HG02642 (cell line): ENCODE measurements around the gene UGT1A10.
"Not testable (repeated sequence)": the region's sequence is repeated elsewhere in the genome, so short reads cannot be mapped to it uniquely, and the experiment has no call there.

Source experiments
- ATAC-seq: cut with Tn5 transposase; IDR thresholded peaks from one replicate; pipeline ENCODE4 v1.9.1; 2021; ENCODE audit warnings: mild to moderate bottlenecking; ENCODE audit not compliant: unreplicated experiment, poor library complexity

The UGT1A10 gene

DNA sequence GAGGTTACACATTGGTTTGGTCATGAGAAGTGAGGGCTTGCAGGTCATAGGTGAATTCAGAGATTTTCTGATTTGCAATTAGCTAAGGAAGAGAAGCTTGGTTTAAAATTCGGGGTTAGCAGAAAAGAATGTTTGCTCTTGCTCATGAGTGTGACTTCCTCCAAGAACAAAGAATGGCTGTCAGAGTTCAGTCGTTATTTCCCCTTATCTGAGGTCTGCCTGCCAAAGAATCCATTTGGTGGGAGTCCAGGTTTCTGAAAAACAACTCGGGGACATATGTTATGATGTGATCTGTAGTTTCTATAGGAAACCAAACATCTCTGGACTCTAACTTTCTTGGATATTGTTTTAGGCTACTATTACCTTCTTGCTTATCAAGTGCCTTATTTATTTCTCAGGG is 53.3 kb downstream of the UGT1A10 start:
- no peak for ATAC-seq

DNA sequence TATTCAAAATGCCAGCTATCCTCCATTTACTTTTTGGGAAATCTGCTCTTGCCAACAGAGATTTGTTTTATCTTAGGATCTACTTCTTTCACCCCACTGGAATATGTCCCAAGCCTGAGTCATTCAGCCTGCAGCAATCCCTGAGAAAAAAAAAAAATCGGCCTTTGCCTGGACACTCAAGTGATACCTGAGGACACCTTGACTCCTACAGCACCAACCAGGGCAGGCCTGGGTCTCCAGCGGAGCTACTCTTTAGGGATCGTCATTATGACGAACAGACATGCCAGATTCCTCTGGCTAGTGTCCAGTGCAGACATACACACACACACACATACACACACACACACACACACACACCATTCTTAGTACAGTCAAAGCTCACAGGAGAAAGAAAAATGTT is 54.2 kb downstream of the UGT1A10 start:
- ATAC-seq, result no peak

DNA sequence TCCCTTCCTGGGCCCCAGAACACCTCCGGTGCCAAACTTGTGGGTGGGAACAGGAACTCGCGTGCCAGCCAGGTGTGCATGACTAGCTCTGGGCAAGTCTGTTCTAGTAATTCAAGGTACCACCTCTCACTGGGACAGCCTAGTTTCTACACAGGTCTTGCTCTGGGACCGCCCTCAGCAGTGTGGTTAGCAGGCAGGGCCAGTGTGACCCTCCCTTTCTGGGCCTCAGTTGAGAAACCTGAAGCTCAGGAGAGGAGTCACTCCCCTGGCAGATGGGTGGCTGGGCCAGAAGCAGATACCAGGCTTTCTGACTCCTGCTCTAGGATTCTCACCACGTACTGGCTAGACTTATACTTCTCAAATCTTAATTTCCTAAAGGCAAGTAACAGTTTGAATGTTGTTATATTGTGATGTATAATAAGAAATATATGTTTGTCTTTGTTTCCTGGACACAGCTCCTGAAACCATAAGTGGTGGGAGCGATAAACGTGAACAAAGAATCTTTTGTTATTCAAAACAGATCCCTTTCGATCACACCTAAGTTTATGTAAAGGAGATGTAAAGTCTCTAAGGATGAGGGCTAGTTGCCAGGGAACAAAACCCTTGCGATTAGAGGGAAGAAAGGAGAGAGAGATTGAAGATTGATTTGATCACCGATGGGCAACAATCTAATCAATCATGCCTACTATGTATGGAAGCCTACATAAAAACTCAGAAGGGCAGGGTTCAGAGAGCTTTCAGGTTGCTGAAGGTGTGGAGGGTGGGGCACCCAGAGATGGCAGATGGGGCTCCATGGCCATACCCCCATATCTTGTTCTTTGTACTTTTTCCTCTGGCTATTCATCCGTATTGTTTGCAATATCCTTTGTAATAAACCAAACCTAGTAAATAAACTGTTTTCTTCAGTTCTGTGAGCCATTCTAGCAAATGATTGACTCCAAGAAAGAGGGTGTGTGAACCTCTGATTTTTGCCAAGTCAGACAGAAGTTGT is 55.5 kb downstream of the UGT1A10 start:
- no peak for ATAC-seq

DNA sequence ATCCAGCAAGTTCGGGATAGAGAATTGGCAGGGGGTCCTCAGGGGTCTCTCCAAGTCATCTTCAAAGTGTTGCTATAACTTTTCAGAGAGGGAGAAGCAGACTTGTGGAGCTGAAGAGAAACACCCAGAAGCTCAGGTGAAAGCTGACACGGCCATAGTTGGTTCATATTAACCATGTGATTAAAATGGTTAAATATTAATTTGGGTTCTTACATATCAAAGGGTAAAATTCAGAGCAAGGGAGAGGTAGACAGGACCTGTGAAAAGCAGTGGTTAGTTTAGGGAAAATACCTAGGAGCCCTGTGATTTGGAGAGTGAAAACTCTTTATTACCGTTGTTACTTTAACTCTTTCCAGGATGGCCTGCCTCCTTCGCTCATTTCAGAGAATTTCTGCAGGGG is 56.4 kb downstream of the UGT1A10 start, which contains the start of gene UGT1A6:
Gene UGT1A6 (plus strand): TSS at position 243 of the 400 bp plus-strand sequence. CDS start 115 bp downstream, at position 358.
- ATAC-seq, result no peak

DNA sequence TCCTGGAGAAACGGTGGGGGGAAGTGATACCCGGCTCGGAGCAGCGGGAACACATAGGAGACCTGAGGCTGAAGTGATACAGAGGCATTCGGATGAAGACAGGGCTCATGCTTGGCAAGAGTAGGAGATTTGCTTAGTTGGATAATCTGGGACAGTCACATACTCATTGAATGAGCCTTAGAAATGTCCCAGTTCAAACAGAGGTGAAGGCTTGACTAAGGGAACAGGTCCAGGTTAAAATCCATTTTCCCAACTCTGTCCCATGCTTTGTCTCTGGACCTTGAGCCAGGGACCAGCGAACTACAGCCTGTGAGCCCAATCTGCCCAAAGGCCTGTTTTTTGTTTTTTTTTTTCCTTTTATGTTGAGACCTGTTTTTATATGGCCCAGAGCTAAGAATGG is 57.7 kb downstream of the UGT1A10 start:
- ATAC-seq, result no peak

DNA sequence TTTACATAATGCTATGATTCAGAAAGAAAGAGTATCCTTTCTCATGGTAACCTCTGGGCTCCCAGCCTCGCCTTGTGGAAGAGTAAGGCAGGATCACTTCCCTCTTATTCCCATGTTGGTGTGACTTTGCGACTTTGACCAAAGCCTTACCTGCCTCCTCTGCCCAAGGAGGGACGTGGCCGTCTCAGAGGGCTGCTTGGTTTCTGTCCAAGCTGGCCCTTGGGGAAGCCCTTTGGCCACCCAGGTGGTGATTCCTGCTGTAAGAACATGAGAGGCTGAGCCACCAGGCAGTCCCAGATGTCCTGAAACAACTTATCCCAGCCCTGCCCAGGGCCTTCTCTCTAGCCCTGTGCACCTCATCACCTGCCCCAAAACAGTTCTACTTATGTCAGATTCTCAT is 62.5 kb downstream of the UGT1A10 start:
- no peak for ATAC-seq

DNA sequence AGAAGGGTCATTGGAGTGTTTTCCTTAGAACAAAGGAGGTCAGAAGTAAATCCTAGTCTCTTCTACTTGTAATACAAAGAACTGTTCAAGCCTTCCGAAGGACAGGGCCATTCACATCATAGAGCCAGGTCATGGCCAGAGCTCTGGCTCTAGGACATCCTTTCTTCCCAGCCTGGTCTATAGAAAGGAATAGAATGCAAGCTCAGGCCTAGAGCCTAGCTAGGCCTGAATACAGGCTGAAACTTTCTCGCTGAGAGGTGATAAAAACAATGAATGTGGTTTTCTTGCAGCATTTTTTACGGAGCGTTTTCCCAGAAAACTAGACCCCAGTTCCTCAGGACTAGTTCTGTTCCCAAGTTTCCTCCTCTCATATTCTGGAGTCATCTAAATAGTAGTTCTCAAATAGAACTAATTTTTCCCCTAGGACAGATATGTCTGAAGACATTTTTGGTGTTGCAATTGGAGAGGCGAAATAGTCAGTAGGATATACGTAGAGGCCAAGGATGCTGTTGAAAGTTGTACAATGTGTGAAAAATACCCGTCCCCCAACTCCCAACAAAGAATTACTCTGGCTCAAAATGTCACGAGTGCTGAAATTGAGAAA is 63.3 kb downstream of the UGT1A10 start:
- ATAC-seq, result no peak

DNA sequence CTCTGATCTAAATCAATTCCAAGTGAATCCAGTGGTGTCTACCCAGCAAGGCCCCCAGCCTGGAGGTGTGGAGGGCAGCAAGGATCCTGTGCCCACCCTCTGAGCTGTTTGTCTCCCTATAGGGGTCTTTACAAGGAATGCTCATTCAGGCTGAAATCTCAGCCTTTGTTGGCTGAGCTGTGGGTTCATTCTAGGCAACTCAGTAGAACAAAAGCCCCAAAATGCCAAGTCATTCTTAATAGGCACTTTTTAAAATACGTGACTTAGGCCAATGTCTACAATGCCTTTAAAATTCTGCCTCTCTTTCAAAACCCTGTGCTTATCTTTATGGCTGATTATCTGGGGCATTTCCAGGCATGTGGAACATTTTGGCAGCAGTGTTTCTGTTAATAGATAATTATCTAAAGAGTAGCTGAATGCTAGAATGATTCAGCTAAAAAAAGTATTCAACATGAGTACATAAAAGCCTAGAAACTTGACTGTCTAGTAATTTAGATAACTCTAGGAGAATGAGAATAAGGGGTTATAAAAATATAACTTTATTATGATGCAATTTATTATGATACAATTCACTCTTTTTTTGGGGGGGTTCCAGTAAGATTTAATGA is 63.9 kb downstream of the UGT1A10 start:
- ATAC-seq, result no peak

DNA sequence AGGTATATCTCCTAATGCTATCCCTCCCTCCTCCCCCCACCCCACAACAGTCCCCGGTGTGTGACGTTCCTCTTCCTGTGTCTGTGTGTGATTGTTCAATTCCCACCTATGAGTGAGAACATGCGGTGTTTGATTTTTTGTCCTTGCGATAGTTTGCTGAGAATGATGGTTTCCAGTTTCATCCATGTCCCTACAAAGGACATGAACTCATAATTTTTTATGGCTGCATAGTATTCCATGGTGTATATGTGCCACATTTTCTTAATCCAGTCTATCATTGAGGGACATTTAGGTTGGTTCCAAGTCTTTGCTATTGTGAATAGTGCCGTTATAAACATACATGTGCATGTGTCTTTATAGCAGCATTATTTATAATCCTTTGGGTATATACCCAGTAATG is 64.6 kb downstream of the UGT1A10 start:
- not testable (repeated sequence) for ATAC-seq

DNA sequence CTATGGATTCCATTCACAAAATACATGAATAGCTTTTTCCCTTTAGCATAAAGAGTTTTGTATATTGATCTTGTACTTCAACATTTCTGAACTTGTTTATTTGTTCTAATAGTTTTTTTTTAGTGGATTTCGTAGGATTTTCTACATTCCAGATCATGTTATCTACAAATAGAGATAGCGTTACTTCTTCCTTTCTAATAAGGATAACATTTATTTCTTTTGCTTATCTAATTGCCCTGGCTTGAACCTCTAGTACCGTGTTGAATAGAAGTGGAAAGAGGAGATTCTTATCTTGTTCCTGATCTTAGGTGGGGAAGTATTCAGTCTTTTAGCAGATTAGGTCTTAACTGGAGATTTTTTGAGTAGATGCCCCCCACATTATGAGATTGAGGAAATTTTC is 66.0 kb downstream of the UGT1A10 start:
- no peak for ATAC-seq

DNA sequence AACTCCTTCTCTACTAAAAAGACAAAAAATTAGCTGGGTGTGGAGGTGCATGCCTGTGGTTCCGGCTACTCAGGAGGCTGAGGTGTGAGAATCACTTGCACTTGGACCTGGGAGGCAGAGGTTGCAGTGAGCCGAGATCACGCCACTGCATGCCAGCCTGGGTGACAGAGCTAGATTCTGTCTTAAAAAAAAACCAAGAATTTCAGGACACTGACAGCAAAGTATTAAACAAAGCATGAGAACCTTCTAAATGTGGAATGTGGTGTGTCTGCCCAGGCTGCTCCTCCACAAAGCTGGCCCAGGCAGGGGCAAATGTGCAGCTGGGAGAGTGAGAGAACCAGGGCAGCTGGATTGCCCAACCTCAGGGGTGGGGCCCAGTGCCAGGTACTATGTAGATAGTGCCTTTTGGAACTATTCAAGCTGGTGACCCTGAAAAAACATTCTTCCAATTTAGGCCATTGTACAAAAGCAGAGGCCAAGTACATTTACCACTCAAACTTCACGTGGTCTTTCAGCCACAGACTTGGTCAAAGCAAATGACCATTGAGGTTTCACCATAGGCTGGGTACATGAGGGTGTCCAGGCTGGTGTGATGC is 69.8 kb downstream of the UGT1A10 start:
- ATAC-seq, result no peak

DNA sequence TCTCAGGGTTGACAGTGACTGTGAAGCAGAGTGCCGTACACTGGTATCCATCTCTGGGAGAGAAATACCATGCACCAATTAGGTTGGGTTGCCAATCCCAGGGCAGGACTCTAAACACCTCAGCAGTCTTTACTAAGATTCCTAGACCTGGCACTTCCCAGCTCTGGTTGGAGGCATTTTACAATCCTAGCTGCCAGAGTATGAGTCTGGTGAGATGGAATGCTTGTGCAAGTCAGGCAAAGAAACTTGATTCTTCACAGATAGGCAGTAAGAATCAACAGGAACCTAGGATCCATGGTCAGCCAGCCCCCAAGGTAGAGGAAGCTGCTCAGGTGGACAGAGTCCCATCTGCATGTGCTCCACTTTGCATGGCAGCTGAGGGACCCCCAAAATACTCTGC is 70.5 kb downstream of the UGT1A10 start:
- no peak for ATAC-seq

DNA sequence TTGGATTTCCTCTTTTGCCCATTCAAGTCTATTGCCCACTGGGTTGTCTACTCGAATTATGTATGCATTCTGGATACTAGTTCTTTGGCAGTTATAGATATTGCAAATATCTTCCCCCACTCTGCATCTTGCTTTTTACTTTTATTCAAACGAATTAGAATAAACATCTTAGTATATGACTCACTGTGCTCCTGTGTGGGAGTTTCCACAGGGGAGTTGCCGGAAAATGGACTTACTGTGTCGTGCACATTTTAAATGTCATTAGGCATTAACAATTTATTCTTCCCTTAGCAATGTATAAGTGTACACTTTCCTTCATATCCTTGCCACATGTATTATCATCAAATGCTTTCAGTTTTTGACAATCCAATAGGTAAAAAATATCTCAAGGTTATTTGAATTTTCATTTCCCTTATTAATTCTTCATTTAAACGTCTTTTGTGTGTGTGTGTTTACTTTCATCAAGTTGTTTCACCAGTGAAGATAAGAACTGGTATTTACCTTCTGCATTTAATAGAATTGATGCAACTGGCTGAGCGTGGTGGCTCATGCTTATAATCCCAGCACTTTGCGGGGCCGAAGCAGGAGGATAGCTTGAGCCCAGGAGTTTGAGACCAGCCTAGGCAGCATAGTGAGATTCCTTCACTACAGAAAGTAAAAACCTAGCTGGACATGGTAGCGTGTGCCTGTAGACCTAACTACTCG is 71.8 kb downstream of the UGT1A10 start:
- ATAC-seq, result no peak

DNA sequence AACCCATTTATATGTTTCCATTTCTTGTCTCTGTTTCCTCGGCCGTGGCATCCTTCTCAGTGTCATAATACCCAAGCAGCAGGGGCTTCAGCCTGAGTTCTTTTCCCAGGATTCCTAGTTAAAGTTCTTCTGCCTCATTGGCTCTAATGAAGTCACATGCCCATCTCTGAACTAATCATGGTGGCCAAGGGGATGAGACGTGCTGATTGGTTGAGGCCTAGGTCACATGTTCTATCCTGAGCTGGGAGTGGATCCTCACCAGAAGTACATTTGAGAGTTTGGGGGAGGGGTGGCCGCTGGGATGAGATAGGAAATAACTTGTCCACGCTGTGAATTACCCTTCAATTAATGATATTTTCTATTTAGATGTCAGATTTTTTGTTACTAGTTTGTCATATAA is 72.7 kb downstream of the UGT1A10 start:
- ATAC-seq, result no peak

DNA sequence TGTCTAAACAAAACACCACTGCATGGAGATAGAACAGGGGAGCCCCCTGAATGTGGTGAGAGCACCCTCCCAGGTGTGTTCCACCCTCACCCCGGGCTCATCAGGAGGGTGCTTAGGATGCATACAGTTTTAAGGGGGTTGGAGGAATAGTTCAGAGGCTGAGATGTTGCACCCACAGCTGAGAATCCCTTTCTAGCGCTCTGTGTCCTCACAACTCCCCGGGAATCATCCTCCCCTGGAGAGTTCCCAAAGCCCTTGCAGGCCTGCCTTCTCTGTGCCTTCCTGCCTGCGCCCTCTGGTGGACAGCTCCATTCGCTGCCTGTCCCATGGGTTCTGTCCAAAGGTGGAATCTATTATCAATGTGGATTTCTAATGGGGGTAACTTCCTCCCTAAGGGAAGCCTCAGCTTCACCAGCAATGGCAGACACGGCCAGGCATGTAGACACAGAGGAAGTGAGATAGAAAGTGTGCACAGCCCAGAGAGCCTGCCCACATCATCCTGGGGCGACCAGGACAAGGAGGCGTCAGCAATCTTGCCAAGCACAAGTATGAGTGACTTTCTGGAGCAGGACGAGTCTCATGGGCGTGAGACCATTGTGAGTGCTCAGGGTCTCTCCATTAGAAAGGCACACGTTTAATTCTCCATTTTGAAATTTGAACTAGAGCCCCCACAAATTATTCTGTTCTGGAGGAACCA is 75.2 kb downstream of the UGT1A10 start:
- ATAC-seq, result peak; percentile 68

DNA sequence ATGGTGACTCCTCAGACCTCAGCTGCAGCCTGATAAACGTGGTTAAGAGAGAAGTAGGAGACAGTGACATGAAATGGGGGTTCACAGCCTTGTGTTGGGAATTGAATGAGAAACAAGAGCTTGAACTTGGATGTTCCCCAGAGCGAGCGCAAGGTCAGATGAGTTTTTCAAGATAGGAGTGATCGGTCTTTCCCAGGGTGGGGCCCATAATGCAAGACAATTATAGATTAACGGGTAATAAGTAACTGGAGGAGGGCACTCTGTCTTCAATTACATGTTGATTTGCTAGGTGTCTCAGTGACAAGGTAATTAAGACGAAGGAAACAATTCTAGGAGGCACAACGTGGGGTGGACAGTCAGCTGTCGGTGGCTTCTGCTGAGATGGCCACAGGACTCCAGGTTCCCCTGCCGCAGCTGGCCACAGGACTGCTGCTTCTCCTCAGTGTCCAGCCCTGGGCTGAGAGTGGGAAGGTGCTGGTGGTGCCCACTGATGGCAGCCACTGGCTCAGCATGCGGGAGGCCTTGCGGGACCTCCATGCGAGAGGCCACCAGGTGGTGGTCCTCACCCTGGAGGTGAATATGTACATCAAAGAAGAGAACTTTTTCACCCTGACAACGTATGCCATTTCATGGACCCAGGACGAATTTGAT is 76.5 kb downstream of the UGT1A10 start, which contains the start of gene UGT1A5:
Gene UGT1A5 (plus strand): TSS at position 297 of the 651 bp plus-strand sequence. CDS start 85 bp downstream, at position 382.
- no peak for ATAC-seq

DNA sequence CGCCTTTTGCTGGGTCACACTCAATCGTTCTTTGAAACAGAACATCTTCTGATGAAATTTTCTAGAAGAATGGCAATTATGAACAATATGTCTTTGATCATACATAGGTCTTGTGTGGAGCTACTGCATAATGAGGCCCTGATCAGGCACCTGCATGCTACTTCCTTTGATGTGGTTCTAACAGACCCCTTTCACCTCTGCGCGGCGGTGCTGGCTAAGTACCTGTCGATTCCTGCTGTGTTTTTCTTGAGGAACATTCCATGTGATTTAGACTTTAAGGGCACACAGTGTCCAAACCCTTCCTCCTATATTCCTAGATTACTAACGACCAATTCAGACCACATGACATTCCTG is 77.0 kb downstream of the UGT1A10 start:
- ATAC-seq, result no peak

DNA sequence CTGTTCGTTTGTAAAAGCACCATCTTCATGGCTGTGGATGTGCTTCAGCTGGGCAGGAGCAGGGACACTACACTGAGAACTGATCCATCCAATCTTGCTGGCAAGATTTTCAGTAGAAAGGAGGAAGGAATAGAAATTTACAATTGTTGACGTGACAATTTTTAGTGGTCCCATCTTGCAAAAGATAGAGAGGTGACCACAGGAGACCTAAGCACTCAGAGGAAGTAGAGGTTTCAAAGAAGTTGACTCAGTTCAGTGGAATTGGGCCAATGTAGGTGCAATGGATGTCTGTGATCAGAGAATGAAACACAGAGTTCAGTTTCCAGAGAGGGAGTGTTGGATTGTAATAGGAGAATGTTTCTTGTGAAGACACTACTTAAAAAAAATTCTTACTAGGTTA is 77.9 kb downstream of the UGT1A10 start:
- ATAC-seq, result no peak

DNA sequence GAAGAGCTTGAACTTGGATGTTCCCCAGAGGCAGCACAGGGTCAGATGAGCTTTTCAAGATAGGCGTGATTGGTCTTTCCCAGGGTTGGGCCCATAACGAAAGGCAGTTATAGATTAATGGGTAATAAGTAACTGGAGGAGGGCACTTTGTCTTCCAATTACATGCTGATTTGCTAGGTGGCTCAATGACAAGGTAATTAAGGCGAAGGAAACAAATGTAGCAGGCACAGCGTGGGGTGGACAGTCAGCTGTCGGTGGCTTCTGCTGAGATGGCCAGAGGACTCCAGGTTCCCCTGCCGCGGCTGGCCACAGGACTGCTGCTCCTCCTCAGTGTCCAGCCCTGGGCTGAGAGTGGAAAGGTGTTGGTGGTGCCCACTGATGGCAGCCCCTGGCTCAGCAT is 82.3 kb downstream of the UGT1A10 start, which contains the start of gene UGT1A4:
Gene UGT1A4 (plus strand): TSS at position 185 of the 400 bp plus-strand sequence. CDS start 85 bp downstream, at position 270.
- ATAC-seq, result no peak
